GM10266 (cell line): ENCODE results near the gene OTUD3.
"Not testable (repeated sequence)": the region's sequence is repeated elsewhere in the genome, so short reads cannot be mapped to it uniquely, and the experiment has no call there.

Source experiments
- DNase-seq: peaks from one replicate; pipeline ENCODE4 v3.0.0; 2012; ENCODE audit errors: extremely low spot score
- TF ChIP-seq, protein P1 (sequence below): IDR thresholded peaks from 2 replicates; pipeline ENCODE4 v1.5.1; 2012; ENCODE audit warnings: mild to moderate bottlenecking, low read depth; ENCODE audit not compliant: control insufficient read depth, insufficient read depth; ENCODE audit errors: missing control alignments

The OTUD3 gene

DNA sequence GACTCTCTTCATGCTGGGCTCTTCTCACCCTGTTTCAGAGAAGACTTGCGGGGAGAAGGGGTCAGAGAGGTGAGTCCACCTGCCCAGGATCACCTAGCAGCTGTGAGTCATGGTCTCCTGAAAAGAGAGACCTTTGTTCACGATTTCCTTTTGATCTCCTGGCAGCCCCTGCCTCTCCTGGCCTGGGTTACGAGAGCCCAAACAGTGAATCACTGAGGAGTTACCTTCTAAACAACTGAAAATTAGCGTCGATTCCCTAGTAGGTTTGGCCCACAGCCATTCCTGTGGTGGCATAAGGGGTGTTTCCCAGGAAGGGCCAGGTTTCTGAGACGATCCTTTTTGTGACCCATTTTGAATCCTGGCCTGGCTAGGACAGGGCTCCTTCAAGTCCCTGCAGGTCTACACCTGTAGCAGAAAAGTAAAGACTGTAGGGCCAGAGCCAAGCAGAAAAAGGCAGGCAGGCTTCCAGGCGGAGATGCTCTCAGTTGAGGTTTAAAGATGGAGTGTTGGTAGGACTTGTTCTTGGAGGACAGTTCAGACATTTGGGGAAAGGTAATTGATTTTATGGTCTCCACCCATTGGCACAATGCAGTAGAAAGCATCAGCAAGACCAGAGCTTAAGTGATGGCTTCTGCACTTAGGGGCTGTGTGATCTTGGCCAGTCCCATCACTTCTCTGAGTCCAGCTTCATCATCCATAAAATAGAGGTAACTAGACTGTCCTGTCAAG lies 43.3 kb downstream of the OTUD3 start:
- DNase-seq: no peak
- TF ChIP-seq, protein P1, sequence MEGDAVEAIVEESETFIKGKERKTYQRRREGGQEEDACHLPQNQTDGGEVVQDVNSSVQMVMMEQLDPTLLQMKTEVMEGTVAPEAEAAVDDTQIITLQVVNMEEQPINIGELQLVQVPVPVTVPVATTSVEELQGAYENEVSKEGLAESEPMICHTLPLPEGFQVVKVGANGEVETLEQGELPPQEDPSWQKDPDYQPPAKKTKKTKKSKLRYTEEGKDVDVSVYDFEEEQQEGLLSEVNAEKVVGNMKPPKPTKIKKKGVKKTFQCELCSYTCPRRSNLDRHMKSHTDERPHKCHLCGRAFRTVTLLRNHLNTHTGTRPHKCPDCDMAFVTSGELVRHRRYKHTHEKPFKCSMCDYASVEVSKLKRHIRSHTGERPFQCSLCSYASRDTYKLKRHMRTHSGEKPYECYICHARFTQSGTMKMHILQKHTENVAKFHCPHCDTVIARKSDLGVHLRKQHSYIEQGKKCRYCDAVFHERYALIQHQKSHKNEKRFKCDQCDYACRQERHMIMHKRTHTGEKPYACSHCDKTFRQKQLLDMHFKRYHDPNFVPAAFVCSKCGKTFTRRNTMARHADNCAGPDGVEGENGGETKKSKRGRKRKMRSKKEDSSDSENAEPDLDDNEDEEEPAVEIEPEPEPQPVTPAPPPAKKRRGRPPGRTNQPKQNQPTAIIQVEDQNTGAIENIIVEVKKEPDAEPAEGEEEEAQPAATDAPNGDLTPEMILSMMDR: no peak

DNA sequence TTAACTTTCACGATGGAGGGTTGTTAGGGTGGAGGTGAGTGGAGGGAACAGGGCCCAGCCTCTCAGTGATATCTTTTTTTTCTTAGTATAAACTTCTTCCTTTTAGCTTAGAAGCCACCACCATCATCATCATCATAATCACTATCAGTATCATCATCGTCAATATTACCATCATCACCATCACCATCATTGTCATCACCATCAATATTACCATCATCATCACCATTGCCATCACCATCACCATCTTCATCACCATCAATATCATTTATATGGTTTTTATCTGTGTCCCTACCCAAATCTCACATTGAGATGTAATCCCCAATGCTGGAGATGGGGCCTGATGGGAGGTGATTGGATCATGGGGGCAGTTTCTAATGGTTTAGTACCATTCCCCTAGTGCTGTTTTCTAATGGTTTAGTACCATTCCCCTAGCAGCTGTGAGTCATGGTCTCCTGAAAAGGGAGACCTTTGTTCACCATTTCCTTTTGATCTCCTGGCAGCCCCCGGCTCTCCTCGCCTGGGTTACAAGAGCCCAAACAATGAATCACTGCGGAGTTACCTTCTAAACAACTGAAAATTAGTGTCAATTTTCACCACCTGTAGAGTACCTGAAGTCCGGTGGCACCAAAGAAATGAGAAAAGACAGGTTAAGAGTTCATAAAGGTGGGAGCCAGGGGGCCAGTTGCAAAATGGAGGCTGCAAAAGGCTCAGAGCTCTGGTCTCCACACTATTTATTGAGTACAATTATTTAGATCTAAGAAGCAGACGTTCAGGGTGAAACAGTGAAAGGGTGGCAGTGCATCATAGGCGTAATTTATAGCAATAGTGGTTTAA lies 44.3 kb downstream of the OTUD3 start:
- TF ChIP-seq, protein P1: no peak
- DNase-seq: no peak

DNA sequence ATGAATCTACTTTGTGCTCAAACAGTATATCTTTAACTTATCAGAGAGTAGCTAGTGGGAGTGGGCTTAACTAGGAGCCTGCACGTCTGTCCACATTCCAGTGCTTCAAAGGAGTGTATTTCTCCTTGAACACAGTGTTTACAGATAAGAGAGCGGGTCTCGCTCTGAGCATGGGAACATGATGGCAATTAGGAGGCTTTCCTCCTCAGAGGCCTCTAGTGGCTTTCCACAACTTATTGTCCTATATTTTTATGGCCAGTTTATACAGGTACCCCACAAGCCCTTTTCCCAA lies 44.9 kb downstream of the OTUD3 start:
- DNase-seq: not testable (repeated sequence)

DNA sequence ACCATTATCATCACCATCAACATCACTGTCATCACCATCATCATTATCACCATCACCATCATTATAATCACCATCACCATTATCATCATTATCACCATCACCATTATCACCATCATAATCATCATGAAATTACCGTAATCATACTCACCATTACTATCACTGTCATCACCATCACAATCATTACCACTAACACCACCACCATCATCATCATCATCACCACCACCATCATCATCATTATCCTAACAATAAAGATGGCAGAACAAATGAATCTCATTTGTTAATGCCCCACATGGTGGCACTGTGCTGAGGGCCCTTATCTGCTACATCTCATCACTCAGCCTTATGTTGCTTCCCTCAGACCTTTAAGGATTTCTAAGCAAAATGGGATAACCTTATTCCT lies 50.7 kb downstream of the OTUD3 start:
- TF ChIP-seq, protein P1: no peak
- DNase-seq: no peak

DNA sequence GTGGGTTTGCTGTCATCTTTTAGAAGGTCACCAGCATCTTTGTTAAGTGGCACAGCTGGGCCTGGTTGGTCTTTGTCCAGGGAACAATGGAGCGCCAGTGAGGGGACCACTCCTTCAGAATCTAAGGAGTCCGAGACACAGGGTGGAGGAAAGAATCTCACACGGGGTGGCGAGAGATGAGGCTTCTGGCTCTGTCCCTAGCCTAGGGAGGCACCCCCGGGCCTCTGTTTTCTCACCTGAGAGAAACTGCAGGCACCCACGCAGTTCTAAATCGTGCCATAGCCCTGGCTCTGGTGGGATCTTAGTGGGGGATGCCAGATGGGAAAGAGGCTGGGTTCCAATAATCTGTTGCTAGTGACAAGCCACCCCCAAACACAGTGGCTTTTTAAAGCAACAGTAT lies 52.1 kb downstream of the OTUD3 start:
- no peak for DNase-seq
- TF ChIP-seq, protein P1: no peak

DNA sequence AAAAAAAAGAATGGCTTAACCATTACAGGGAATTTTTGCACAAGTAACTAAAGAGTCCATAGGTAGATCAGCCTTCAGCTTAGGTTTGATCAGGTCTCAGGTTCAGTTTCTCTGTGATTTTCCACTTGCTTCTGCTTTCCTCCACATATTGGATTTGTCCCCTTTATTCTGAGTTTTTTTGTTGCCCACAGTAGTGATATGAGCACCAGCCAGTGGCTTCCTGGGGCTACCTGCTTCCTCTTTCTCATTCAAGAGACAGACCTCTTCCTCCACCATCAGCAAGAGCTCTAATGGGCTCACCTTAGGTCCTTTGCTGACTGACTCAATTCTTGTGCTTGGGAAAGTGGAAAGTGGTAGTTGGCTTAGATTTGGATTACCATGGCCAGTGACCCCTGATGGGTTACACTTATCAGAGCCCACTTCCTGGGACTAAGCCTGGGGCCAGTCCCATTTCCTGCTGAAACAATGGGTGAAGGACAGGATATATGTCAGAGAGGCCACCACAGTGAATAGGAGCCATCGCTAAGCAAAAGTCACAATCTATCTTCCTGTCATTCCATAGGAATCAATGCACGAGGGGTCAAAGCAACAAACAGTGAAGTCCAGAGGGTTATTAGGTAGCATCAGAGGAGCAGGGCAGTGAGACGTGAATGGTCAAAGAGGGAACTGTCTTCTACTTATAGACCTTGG lies 54.0 kb downstream of the OTUD3 start:
- TF ChIP-seq, protein P1: no peak
- DNase-seq: no peak

DNA sequence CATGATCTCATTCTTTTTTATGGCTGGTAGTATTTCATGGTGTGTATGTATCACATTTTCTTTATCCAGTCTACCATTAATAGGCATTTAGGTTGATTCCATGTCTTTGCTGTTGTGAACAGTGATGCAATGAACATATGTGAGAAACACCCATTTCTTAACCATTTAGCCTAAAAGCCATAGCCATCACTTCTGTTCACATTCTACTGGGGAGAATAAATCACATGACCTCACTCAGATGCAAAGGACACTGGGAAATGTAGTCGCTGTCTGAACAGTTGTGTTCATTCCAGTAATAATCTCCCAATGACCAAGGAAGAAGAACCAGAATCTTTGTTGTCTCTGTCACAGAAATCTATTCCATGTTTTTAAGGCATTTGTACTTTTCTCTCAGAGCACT lies 56.3 kb downstream of the OTUD3 start:
- no peak for DNase-seq
- TF ChIP-seq, protein P1: no peak
